Stimulated activated CD4-positive, alpha-beta T cell treated with anti-CD3 and anti-CD28 coated beads, Interleukin-2, amount 100 ng/mL, for 4 hours (primary cell): ENCODE data around the gene CAMTA2.

Experiments
- DNase-seq: peaks from one replicate; pipeline ENCODE4 v3.0.0-alpha.2; 2020; ENCODE audit warnings: low read depth

The CAMTA2 gene

GRCh38 chr17:4948166-4948930 is 39.1 kb downstream of the CAMTA2 start, which contains the start of gene PFN1:
Gene PFN1 (minus strand): TSS chr17:4948530. CDS start chr17:4948394, 136 bp downstream.
- DNase-seq = peak; percentile 85

- DNase-seq = peak; percentile 42
Measured at GRCh38 chr17:4947411-4948165, 39.9 kb downstream of the CAMTA2 start.

- DNase-seq = no peak
Measured at GRCh38 chr17:4947010-4947410, 40.5 kb downstream of the CAMTA2 start.

GRCh38 chr17:4946312-4946976 is 41.0 kb downstream of the CAMTA2 start:
- no peak for DNase-seq

GRCh38 chr17:4945944-4946280 is 41.6 kb downstream of the CAMTA2 start:
- no peak for DNase-seq

- DNase-seq = peak; percentile 85
Measured at GRCh38 chr17:4945176-4945943, 42.1 kb downstream of the CAMTA2 start.

- DNase-seq = no peak
Measured at GRCh38 chr17:4944554-4945175, 42.8 kb downstream of the CAMTA2 start.

GRCh38 chr17:4944163-4944553 is 43.3 kb downstream of the CAMTA2 start:
- no peak for DNase-seq

- no peak for DNase-seq
Measured at GRCh38 chr17:4942760-4943508, 44.5 kb downstream of the CAMTA2 start.

- DNase-seq = no peak
Measured at GRCh38 chr17:4941319-4941610, 46.2 kb downstream of the CAMTA2 start.

- DNase-seq = no peak
Measured at GRCh38 chr17:4940555-4941318, 46.7 kb downstream of the CAMTA2 start.

- DNase-seq = peak; percentile 95
Measured at GRCh38 chr17:4939796-4940554, 47.5 kb downstream of the CAMTA2 start, which contains the start of the genes RNF167 and SLC25A11. Gene RNF167 (plus strand): TSS chr17:4940268. CDS start chr17:4940910, 642 bp downstream. Gene SLC25A11 (minus strand): TSS chr17:4940046. CDS start chr17:4939910, 136 bp downstream.

GRCh38 chr17:4939546-4939795 is 48.0 kb downstream of the CAMTA2 start:
- DNase-seq = no peak

GRCh38 chr17:4938688-4939545 is 48.6 kb downstream of the CAMTA2 start:
- DNase-seq = no peak

- no peak for DNase-seq
Measured at GRCh38 chr17:4938069-4938491, 49.4 kb downstream of the CAMTA2 start.

- DNase-seq = no peak
Measured at GRCh38 chr17:4937553-4937952, 49.9 kb downstream of the CAMTA2 start.

GRCh38 chr17:4936436-4936835 is 51.0 kb downstream of the CAMTA2 start:
- no peak for DNase-seq

GRCh38 chr17:4935650-4936049 is 51.8 kb downstream of the CAMTA2 start:
- DNase-seq = no peak
